ENCODE results near the gene MAPK9. TPM values are rescaled to one million over a fixed set of nuclear protein-coding genes. Genes with fewer than 3 reads are reported as not detected.
A peak's percentile ranks its signal among the peaks of the same experiment; 100 is the strongest.

The MAPK9 gene
- total RNA-seq = 95.8 TPM

DNA sequence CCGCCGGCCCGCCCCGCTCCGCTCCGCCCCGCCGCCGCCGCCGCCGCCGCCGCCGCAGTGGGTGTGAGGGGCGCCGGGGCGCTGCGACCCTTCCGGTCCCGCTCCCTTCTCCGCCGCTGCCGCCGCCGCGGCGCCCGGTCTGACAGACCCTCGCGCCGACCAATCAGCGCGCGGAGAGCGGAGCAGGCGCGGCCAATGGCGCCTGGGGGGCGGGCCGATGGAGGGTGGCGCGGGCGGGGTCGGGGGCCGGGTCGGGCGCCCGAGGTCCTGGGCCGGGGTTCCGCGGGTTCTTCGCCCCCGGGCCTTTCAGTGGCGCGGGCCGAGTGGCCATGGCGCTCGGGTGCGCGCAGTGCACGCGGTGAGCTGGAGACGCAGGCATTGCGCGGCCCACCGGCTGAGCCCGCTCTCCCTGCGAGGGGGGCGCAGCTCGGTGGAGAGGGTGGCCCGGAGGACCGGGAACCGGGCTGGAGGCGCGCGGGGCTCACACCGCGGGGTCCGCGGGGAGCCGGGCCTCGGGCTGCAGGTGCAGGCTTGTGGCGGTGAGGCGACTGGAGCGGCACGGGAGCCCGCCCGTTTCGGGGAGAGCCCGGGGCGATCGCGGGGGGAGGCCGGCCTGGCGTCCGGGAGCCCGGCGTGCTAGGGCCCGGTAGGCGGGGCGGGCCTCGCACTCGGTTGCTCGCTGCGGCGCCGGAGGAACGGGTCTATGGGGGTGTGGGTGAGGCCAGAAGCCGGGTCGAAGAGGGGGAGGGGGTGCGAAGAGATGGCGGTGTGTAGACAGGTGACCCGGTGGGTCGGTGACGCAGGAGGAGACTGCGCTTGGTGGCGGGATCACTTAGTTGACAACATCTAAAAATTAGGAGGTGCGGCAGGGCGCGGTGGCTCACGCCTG is at the start of gene MAPK9:
MAPK9 (minus strand) TSS at position 141 of the 889 bp plus-strand sequence. CDS start 11,522 bp downstream, outside the sequence.
- FAIRE-seq = no peak
- peak; percentile 90 to 95 for DNase-seq (ENCODE audit: low spot score in 2 of 2)

DNA sequence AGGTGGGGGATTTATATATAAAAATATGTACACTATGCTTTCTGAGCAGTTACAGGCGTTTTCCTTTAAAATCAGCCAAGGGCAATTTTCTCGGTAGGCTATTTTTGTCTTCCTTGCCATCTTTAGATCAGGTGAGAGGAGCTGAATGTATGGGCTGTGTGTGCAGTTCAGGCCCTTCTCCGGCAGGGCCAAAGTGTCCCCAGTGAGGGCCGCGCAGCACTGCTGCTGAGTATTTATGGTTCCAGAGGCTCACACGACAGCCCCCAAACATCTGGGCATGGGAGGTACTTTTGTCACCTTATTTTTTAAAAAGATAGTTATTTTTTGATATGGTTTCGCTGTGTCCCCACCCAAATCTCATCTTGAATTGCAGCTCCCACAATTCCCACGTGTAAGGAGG is 49.7 kb upstream of the MAPK9 start:
- DNase-seq (ENCODE audit: low spot score in 2 of 2) (no peak), FAIRE-seq (no peak)

DNA sequence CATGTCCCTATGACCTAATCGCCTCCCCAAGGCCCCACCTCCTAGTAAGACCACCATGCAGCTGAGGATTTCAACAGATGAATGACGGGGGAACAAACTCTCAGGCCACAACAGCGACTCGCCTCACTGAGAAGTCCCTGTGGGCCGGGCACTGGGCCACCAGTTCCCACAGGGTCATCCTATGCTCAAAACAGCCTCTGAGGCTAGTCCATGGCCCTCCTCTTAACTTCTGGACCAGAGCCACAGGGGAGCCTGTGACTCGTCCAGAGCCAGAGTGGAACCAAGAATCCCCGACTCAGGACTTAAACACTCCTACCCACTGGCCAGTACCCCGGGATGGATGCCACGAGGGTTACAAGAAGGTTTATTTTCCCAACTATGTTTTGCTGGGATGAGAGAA is 49.0 kb upstream of the MAPK9 start:
- FAIRE-seq (no peak), DNase-seq (ENCODE audit: low spot score in 2 of 2) (no peak)

DNA sequence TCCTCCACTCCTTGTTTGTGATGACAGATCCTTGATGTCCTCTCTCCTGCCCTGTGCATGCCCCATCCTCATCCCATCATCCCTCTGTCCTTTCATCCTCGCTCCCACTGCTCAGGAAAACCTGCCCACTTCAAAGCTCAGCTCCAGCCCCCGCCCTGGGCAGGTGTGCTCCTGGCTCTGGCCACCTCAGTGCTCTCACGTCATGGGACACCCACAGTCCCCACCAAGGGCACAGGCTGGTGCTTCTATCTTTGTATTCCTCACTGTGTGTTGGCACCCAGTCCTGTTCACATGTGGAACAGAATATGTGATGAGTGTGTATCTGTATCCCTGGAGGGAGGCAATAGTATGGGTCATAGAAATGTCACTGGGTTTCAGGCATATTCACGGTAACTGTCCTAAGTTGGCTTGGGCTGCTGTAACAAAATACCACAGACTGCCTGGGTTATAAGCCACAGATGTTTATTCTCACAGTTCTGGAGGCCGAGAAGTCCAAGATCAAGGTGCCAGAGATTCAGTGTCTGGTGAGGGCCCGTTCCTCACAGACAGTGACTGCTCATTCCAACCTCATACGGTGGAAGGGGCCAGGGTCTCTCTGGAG is 47.8 kb upstream of the MAPK9 start:
- no peak for FAIRE-seq
- DNase-seq (ENCODE audit: low spot score in 2 of 2) = no peak

DNA sequence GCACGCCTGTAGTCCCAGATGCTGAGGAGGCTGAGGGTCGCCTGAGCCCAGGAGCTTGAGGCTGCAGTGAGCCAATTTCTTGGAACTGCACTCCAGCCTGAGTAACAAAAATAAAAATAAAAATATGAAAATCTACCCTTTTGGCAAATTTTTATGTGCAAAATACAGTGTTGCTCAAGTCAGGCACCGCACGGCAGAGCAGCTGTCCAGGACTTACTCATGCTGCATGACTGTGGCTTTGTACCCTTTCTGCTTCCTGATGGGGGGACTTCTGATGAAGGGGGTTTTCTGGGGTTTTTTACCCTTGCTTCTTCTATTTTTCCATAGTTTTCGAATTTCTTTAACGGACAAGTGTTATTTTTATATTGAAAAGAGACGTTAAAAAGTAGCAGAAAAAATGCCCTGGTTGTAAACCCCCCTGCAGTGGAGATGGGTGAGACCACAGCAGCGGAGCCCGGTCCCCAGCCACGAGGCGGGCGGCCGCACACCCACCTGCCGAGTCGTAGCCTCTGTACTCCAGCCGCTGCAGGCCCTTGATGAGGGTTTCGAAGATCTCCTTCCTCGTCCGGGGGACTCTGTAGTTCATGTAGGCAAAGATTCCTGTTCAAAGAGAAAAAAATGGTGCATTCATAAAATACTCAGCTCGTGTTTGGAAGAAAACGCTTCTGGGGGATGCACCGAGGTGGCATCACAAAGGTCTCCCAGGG is 46.3 kb upstream of the MAPK9 start:
- FAIRE-seq = no peak
- no peak for DNase-seq (ENCODE audit: low spot score in 2 of 2)

DNA sequence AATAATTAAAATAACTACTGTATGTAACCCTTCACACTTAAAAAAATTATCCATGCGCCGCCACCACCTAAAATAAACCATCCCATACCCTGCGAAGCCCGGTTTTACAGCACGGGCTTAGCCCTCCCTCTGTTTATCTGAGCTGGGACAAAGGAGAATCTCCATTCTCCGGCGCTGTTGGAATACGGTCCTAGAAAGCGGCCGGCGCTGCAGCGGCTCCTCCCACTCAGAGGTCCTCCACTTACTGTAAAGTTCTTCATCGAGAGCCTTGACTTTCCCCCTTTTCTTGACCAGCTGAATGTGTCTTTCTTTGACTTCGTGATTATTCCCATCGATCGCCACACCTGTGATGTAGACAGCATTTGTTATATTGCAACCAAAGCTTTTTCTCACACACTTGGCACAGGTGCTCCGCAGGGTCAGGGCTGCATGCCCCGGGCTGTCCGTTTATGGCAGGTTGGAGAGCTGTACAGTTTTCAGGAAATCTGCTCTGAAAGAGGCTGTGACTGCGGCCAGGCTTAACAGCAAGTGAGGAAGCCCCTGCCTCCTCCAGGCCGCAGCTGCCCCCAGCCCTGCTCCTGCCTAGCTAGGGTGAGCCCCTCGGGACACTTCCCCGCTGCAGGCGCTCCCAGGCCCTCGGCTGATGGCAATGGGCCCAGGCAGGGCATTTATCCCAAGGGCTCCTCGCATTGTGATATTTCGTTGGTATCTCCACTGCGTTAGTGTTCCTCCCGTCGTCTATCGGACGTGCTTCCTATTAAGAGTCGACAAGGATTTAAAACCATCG is 44.5 kb upstream of the MAPK9 start:
- DNase-seq (ENCODE audit: low spot score in 2 of 2) = no peak
- FAIRE-seq = no peak

DNA sequence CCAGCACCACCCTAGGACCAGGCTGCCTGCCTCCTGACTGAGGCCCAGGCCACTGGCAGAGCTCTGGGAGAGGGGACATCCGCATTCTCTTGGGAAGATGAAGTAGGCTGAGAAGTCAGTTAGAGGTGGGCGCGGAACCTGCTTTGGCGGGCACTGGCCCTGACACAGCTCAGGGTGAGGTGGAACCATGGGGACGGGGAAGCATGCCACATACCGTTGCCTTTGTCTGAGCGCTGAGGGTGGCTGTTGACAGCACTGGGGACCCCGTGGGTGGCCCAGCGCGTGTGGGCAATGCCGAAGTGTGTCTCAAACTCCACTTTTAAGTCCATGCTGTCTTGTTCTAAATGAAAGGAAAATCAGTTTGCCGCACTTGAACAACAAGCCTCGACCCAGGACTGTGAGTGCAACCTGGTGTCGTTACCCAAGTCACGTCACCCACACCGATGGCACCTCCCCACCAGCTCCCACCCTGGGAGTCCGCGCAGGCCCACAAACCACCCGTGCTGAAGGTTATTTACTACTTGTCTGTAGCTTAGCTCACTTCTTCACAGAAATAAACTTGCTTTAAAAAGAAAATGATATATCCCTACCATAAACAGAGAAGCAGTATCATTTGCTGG is 43.8 kb upstream of the MAPK9 start:
- no peak for DNase-seq (ENCODE audit: low spot score in 2 of 2)
- no peak for FAIRE-seq

DNA sequence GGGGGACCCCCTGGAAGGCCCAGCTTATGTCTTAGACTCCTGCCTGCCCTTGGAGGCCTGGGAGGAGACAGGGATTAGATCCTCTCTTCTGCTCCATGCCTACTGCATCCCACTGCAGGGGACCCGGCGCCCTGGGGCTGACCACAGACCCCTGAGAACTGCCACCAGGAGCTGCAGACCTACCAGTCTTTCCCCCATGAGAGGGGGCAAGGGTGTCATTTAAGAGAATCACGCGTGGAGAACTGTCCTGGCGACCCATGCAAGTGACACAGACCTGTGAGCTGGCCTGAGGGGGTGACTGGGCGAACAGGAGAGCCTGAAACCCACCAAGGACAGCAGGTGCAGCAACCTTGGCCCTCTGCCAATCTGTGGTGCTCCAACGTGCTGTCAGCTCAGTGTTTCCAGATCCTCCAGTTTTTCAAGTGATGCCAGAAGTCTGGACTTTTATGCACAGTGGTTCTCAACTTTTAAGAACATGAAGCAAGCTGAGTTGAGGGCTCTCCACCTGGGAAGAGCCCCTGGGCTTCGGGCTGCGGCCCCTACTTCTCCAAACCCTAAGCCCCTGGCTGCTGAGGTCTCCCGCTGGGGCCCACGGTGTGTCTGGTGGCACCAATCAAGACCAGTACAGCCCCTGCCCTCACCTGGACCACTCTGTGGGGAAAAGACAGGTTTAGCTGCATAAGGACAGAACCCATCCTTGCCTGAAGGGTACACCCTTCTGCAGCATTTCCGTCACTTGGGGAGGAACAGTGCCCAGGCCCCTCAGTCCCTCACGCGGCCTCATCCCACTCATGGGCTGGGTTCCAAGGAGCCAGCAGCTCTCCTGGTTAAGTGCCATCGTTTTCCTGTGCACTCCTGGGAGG is 43.1 kb upstream of the MAPK9 start:
- no peak for FAIRE-seq

DNA sequence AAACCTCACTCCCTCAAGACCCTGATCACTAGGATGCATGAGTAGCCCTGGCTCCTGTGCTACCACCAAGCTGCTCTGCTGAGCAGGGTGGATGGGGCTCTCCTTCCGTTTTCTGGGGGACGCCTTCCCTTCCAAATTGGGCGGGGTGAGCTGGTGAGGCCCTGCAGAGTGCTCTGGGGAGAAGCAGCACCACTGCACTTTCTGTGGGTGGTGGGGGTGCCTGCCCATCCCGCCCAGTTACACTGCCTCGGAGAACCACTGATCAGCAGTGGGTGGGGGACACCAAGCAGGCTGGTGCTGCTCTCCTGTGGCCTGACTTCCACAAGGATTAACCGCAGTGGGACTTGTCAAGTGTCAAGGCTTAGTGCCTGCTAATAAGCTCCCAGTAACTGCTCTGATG is 42.3 kb upstream of the MAPK9 start:
- FAIRE-seq = no peak
- DNase-seq (ENCODE audit: low spot score in 2 of 2) = no peak

More for the DNA sequence above, 43.1 kb upstream of the MAPK9 start:
- DNase-seq (ENCODE audit: low spot score in 2 of 2) = no peak

DNA sequence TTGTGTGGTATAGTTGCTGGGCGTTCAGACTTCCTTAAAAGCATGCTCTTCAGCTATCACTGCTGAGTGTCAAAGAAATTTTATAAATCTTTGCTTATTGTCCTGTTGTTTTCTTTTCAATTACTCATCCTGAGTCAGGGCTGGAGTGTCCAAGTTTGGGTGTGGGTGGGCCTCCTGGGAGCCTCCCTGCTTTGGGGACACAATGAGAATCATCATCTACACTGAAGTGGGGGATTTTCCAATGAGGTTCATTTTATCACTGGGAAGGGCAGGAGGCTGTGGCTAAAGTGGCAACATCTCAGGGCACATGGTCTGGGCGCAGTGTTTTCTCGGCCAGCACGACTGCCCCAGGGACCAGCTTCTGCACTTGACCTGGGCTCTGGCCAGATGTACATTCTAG is 41.8 kb upstream of the MAPK9 start:
- DNase-seq (ENCODE audit: low spot score in 2 of 2) = no peak
- FAIRE-seq = no peak

DNA sequence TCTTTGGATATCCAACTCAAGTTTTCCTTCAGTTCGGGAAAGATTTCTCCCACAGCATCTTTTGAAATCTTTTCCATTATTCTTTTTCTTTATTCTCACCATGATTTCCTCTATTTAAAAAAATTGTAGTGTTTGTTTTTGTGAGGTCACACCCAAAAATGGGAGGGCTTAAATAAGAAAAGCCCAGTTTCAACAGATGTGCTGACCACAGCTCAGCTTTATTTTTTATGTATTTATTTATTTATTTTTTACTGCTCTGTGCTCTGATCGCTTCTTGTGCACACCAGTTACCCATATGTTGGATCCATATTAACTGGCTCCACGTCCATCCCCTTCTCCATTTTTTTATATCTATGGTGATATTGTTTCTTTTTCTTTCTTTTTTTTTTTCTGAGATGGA is 41.0 kb upstream of the MAPK9 start:
- no peak for DNase-seq (ENCODE audit: low spot score in 2 of 2)
- FAIRE-seq = no peak

DNA sequence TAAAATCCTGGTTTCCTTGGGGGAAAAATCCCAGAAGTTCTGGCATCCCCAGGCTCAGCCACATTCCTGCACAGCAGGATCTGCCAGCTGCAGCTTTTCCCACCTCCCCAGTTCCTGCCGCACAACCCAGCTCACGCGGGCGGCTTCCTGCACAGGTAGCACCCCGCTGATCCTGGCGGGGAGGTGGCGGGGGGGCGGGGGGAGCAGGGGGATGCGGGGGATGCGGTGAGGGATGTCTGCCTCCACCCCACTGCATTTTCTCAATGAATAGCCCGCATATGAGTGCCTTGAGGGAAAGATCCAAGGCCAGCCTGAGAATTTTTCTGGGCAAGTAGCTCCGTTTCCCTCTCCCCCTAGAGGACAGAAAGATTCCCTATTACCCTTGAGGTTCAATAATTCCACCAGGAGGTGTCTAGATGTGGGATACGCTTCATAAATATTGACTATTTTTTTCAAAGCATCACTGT is 40.2 kb upstream of the MAPK9 start:
- DNase-seq (ENCODE audit: low spot score in 2 of 2) (no peak), FAIRE-seq (no peak)

DNA sequence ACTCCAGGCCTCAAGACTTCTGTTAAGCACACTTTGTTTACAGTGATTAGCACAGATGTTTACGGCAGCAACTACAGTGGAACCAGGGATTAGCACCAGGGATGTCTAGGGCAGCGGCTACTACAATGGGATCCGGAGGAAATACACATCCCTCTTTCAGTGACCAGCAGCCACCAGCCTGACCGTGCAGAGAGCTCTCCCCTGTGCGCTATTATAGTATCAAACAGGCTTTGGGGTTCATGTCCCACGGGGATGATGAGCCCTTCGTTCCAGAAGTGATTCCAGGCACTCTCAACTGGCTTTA is 39.7 kb upstream of the MAPK9 start:
- no peak for FAIRE-seq
- no peak for DNase-seq (ENCODE audit: low spot score in 2 of 2)

DNA sequence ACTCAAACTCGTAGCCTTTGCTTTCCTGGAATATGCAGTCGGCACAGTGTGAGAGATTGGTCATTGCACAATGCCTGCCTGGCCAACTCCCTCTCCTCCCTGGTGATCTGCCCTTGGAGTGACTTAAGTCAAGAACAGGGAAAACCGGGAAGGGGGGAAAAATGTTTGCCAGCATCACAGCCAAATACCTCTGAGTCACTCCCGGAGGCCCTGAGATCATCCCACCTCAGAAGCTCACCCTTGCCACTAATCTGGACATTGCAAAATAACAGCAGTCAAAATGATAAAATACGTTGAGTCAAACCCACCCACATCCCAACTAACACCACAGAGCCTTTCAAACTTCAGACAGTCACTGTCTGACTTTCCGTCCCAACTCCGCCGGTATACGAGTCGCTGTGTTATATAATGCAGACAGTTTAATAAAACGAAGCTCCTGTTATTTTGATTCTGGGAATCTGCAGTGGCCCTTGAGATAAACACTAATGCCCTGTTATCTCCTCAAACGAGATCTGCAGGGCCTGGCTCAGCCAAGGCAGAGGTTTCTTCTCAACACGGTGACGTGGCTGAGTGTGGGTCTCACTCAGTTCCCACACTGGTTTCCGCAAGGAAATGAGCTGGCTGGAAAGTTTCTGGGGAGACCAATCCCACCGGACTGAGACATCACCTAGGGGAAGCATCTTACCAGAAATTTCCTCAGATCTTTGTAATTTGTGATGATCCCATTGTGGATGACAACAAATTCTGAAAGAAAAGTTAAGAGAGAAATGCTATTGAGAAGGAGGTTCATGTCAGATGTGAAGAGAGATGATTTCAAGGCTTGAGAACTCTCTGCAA is 39.1 kb upstream of the MAPK9 start:
- FAIRE-seq = no peak
- DNase-seq (ENCODE audit: low spot score in 2 of 2) = no peak

DNA sequence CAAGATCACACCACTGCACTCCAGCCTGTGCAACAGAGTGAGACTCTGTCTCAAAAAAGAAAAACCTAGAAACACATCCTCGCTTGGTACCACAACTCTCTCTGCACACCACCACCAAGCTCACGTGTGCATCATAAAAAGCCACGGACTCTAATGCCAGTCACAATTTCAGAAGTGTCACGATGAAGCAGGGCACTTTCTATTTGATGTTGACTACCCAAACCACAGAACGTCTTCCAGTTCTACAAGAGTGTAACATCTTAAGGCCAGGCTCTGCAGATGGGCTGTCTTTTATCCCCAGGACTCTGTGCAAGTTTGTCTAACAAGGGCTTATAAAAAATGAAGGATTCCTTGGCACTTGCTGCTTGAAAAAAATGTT is 38.4 kb upstream of the MAPK9 start:
- no peak for DNase-seq (ENCODE audit: low spot score in 2 of 2)
- no peak for FAIRE-seq

DNA sequence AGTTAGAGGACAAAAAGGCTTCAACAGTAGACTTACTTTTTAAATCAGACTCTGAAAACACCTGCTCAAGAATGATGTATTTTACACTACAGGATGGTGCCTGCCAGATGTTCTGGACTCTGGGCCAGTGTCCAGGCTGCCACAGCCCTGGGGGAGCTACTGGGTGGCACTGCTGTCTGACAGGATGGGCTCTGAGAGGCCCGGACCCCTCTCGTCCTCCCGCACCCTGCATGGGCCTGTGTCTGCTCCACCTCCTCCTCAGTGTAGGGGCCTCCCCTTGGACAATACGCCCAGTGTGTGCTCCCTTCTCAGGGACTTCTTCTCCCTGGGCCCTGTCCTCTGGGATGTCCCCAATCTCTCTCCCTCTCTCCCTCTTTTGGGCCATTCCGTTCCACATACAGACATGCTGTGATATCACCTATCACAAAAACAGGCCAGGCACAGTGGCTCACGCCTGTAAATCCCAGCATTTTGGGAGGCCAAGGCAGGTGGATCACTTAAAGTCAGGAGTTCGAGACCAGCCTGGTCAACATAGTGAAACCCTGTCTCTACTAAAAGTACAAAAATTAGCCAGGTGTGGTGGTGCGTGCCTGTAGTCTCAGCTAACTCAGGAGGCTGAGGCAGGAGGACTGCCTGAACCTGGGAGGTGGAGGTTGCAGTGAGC is 37.9 kb upstream of the MAPK9 start:
- no peak for FAIRE-seq

DNA sequence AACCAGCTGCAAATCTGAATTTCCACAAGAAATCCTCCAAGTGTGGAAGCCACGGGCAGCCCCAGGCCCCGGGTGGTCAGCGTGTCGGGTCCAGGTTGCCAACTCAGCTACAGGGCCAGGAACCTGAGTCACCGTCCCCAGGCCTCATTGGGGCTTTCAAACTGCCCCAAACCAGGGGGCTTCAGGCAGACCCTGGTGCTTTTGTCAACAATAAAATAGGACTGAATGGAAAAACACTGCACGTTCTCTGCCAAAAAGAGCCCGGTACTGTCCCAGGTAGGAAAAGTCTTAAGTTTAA is 37.2 kb upstream of the MAPK9 start:
- DNase-seq (ENCODE audit: low spot score in 2 of 2) = no peak
- FAIRE-seq = no peak

More for the DNA sequence above, 37.9 kb upstream of the MAPK9 start:
- DNase-seq (ENCODE audit: low spot score in 2 of 2) = no peak

All from frontal cortex (tissue), 4 donors.